HEK293 (cell line): ENCODE data around the gene CD276.

Source experiments
- BCL11B ChIP-seq: fragments of 450-650 bp; formaldehyde crosslinking; IDR thresholded peaks from 2 replicates; pipeline ENCODE4 v1.5.1; 2016; ENCODE audit warnings: low read depth, missing biosample characterization, missing genetic modification characterization
- CTCF ChIP-seq: fragments of 450-650 bp; formaldehyde crosslinking; IDR thresholded peaks from 2 replicates; pipeline ENCODE4 v1.5.1; 2016; ENCODE audit warnings: missing biosample characterization, missing genetic modification characterization
- KLF1 ChIP-seq: fragments of 450-650 bp; formaldehyde crosslinking; IDR thresholded peaks from 2 replicates; pipeline ENCODE4 v1.5.1; 2016; ENCODE audit warnings: missing biosample characterization, missing genetic modification characterization
- MZF1 ChIP-seq: fragments of 450-650 bp; formaldehyde crosslinking; IDR thresholded peaks from 2 replicates; pipeline ENCODE4 v1.5.1; 2017; ENCODE audit warnings: missing biosample characterization, missing genetic modification characterization, borderline replicate concordance
- PRDM4 ChIP-seq: fragments of 450-650 bp; formaldehyde crosslinking; IDR thresholded peaks from 2 replicates; pipeline ENCODE4 v1.5.1; 2017; ENCODE audit warnings: missing biosample characterization, missing genetic modification characterization
- SALL2 ChIP-seq: fragments of 450-650 bp; formaldehyde crosslinking; IDR thresholded peaks from 2 replicates; pipeline ENCODE4 v1.5.0; 2017; ENCODE audit warnings: missing biosample characterization, mild to moderate bottlenecking, missing genetic modification characterization, borderline replicate concordance
- ZBTB17 ChIP-seq: fragments of 450-650 bp; formaldehyde crosslinking; IDR thresholded peaks from 2 replicates; pipeline ENCODE4 v1.5.1; 2016; ENCODE audit warnings: missing biosample characterization, missing genetic modification characterization
- ZFP3 ChIP-seq: fragments of 450-650 bp; formaldehyde crosslinking; IDR thresholded peaks from 2 replicates; pipeline ENCODE4 v1.5.1; 2016; ENCODE audit warnings: low read depth, missing biosample characterization, missing genetic modification characterization
- ZNF10 ChIP-seq: fragments of 450-650 bp; formaldehyde crosslinking; IDR thresholded peaks from 2 replicates; pipeline ENCODE4 v1.5.1; 2017; ENCODE audit warnings: missing biosample characterization, missing genetic modification characterization
- ZNF132 ChIP-seq: fragments of 450-650 bp; formaldehyde crosslinking; IDR thresholded peaks from 2 replicates; pipeline ENCODE4 v1.5.1; 2017; ENCODE audit warnings: missing biosample characterization, missing genetic modification characterization, borderline replicate concordance
- ZNF175 ChIP-seq: fragments of 450-650 bp; formaldehyde crosslinking; IDR thresholded peaks from 2 replicates; pipeline ENCODE4 v1.5.1; 2016; ENCODE audit warnings: missing biosample characterization, missing genetic modification characterization
- ZNF223 ChIP-seq: fragments of 450-650 bp; formaldehyde crosslinking; IDR thresholded peaks from 2 replicates; pipeline ENCODE4 v1.5.1; 2016; ENCODE audit warnings: missing biosample characterization, missing genetic modification characterization
- ZNF324 ChIP-seq: fragments of 450-650 bp; formaldehyde crosslinking; IDR thresholded peaks from 2 replicates; pipeline ENCODE4 v1.5.1; 2016; ENCODE audit warnings: missing biosample characterization, missing genetic modification characterization
- ZNF561 ChIP-seq: fragments of 450-650 bp; IDR thresholded peaks from 2 replicates; pipeline ENCODE4 v1.5.1; 2018; ENCODE audit warnings: missing biosample characterization, missing genetic modification characterization, borderline replicate concordance
- ZNF571 ChIP-seq: fragments of 450-650 bp; formaldehyde crosslinking; IDR thresholded peaks from 2 replicates; pipeline ENCODE4 v1.5.0; 2017; ENCODE audit warnings: missing biosample characterization, missing genetic modification characterization
- ZNF645 ChIP-seq: fragments of 450-650 bp; formaldehyde crosslinking; IDR thresholded peaks from 2 replicates; pipeline ENCODE4; 2016; ENCODE audit warnings: missing biosample characterization, missing genetic modification characterization
- ZNF658 ChIP-seq: fragments of 450-650 bp; formaldehyde crosslinking; IDR thresholded peaks from 2 replicates; pipeline ENCODE4; 2016; ENCODE audit warnings: missing biosample characterization, missing genetic modification characterization
- ZNF660 ChIP-seq: fragments of 450-650 bp; IDR thresholded peaks from 2 replicates; pipeline ENCODE4 v1.5.1; 2018; ENCODE audit warnings: missing biosample characterization, mild to moderate bottlenecking, missing genetic modification characterization
- ZNF692 ChIP-seq: fragments of 450-650 bp; formaldehyde crosslinking; IDR thresholded peaks from 2 replicates; pipeline ENCODE4 v1.5.1; 2016; ENCODE audit warnings: missing biosample characterization, missing genetic modification characterization
- ZNF792 ChIP-seq: fragments of 450-650 bp; formaldehyde crosslinking; IDR thresholded peaks from 2 replicates; pipeline ENCODE4 v1.5.1; 2016; ENCODE audit warnings: missing biosample characterization, missing genetic modification characterization
- ZSCAN5A ChIP-seq: fragments of 450-650 bp; formaldehyde crosslinking; IDR thresholded peaks from 2 replicates; pipeline ENCODE4 v1.5.1; 2016; ENCODE audit warnings: missing biosample characterization, missing genetic modification characterization
- TF ChIP-seq, protein P1 (sequence below): fragments of 450-650 bp; formaldehyde crosslinking; IDR thresholded peaks from 2 replicates; pipeline ENCODE4 v1.5.1; 2016; ENCODE audit warnings: missing biosample characterization, missing genetic modification characterization
- TF ChIP-seq, protein P2 (sequence below): fragments of 450-650 bp; formaldehyde crosslinking; IDR thresholded peaks from 2 replicates; pipeline ENCODE4 v1.5.1; 2016; ENCODE audit warnings: missing biosample characterization, missing genetic modification characterization, low read depth
- TF ChIP-seq, protein P3 (sequence below): fragments of 450-650 bp; formaldehyde crosslinking; IDR thresholded peaks from 2 replicates; pipeline ENCODE4 v1.5.1; 2017; ENCODE audit warnings: missing biosample characterization, missing genetic modification characterization

CD276 gene

GRCh38 chr15:73704869-73705645 lies 20.9 kb downstream of the CD276 start (continued):
- TF ChIP-seq ZSCAN5A (tag by site-specific recombination) = no peak
- no peak for TF ChIP-seq ZFP3 (tag by site-specific recombination)
- TF ChIP-seq ZBTB17 (tag by site-specific recombination) = 0 out of 2 replicates have a peak, but pooled peaks have one; percentile 21
- TF ChIP-seq, protein P1, sequence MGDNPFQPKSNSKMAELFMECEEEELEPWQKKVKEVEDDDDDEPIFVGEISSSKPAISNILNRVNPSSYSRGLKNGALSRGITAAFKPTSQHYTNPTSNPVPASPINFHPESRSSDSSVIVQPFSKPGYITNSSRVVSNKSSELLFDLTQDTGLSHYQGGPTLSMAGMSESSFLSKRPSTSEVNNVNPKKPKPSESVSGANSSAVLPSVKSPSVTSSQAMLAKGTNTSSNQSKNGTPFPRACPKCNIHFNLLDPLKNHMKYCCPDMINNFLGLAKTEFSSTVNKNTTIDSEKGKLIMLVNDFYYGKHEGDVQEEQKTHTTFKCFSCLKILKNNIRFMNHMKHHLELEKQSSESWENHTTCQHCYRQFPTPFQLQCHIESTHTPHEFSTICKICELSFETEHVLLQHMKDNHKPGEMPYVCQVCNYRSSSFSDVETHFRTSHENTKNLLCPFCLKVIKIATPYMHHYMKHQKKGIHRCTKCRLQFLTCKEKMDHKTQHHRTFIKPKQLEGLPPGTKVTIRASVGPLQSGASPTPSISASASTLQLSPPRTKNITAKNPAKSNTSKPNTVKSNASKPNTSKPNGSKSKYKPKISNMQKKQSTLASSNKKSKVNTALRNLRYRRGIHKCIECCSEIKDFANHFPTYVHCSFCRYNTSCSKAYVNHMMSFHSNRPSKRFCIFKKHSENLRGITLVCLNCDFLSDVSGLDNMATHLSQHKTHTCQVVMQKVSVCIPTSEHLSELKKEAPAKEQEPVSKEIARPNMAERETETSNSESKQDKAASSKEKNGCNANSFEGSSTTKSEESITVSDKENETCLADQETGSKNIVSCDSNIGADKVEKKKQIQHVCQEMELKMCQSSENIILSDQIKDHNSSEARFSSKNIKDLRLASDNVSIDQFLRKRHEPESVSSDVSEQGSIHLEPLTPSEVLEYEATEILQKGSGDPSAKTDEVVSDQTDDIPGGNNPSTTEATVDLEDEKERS = no peak
- TF ChIP-seq ZNF561 (tag by site-specific recombination) = no peak
- TF ChIP-seq ZNF132 (tag by site-specific recombination) = no peak
- TF ChIP-seq MZF1 = no peak
- no peak for TF ChIP-seq ZNF223 (tag by site-specific recombination)
- TF ChIP-seq ZNF660 (tag by site-specific recombination) = no peak
- no peak for TF ChIP-seq ZNF571 (tag by site-specific recombination)
- TF ChIP-seq ZNF10 (tag by site-specific recombination) = no peak
- no peak for TF ChIP-seq ZNF175
- no peak for TF ChIP-seq ZNF658 (tag by site-specific recombination)
- no peak for TF ChIP-seq KLF1 (tag by site-specific recombination)
- no peak for TF ChIP-seq SALL2
- no peak for TF ChIP-seq ZNF692 (tag by site-specific recombination)
- TF ChIP-seq, protein P2, sequence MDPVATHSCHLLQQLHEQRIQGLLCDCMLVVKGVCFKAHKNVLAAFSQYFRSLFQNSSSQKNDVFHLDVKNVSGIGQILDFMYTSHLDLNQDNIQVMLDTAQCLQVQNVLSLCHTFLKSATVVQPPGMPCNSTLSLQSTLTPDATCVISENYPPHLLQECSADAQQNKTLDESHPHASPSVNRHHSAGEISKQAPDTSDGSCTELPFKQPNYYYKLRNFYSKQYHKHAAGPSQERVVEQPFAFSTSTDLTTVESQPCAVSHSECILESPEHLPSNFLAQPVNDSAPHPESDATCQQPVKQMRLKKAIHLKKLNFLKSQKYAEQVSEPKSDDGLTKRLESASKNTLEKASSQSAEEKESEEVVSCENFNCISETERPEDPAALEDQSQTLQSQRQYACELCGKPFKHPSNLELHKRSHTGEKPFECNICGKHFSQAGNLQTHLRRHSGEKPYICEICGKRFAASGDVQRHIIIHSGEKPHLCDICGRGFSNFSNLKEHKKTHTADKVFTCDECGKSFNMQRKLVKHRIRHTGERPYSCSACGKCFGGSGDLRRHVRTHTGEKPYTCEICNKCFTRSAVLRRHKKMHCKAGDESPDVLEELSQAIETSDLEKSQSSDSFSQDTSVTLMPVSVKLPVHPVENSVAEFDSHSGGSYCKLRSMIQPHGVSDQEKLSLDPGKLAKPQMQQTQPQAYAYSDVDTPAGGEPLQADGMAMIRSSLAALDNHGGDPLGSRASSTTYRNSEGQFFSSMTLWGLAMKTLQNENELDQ (tag by site-specific recombination) = no peak
- TF ChIP-seq ZNF645 = no peak
- TF ChIP-seq PRDM4 = no peak
- TF ChIP-seq BCL11B (tag by site-specific recombination) = no peak
- TF ChIP-seq, protein P3, sequence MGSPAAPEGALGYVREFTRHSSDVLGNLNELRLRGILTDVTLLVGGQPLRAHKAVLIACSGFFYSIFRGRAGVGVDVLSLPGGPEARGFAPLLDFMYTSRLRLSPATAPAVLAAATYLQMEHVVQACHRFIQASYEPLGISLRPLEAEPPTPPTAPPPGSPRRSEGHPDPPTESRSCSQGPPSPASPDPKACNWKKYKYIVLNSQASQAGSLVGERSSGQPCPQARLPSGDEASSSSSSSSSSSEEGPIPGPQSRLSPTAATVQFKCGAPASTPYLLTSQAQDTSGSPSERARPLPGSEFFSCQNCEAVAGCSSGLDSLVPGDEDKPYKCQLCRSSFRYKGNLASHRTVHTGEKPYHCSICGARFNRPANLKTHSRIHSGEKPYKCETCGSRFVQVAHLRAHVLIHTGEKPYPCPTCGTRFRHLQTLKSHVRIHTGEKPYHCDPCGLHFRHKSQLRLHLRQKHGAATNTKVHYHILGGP = no peak
- TF ChIP-seq ZNF792 = no peak
- no peak for TF ChIP-seq ZNF324
- TF ChIP-seq CTCF (tag by site-specific recombination) = peak; percentile 84
